HCT116 (cell line): ENCODE results near the gene PPIG. TPM values are rescaled to one million over a fixed set of nuclear protein-coding genes. Genes with fewer than 3 reads are reported as not detected.

Experiments
- ATAC-seq: fragments of 200-7000 bp; cut with Tn5 transposase; 2 replicates; pipeline ENCODE4 v1.9.1; 2020; ENCODE audit warnings: mild to moderate bottlenecking, moderate library complexity
- BruUV-seq: library from RNA; stranded (reverse); fragments of 400-500 nt; replicated peaks from 2 replicates; lab custom pipeline; 2021; lab: Mats Ljungman, UMichigan
- CTCF ChIA-PET: fragments of 300-600 bp; sonication (Branson Sonifier 250); formaldehyde crosslinking; loops from one replicate; lab custom pipeline; 2021; ENCODE audit warnings: antibody characterized with exemption; lab: Charles Lee
- POLR2A ChIA-PET: fragments of 300-600, 350-600 bp; sonication (Branson Sonifier 250); formaldehyde crosslinking; loops from one replicate; lab custom pipeline; 2021; ENCODE audit warnings: antibody characterized with exemption; lab: Charles Lee
- RAD21 ChIA-PET, 2 experiments: fragments of 300-600 bp; sonication (Branson Sonifier 250); formaldehyde crosslinking; loops; one replicate each; lab custom pipeline; 2023; ENCODE audit warnings: low total read pairs in 2 of 2; ENCODE audit not compliant: uncharacterized antibody in 2 of 2, unreplicated experiment in 2 of 2, low non-redundant PET in 1 of 2; lab: Charles Lee
- DNase-seq: peaks from one replicate; pipeline ENCODE4 v3.0.0-alpha.2; 2010; ENCODE audit warnings: low read depth, low spot score
- H2AFZ ChIP-seq: fragments of 200-600 bp; shearing (Covaris generic), sonication (generic); 2 replicates; pipeline ENCODE4 v1.6.1; 2017; ENCODE audit warnings: low read depth, mixed run types, mixed read lengths, antibody characterized with exemption, low read length; ENCODE audit not compliant: poor library complexity, severe bottlenecking
- H3K27ac ChIP-seq: 2 replicates; pipeline ENCODE4 v1.5.1; 2012; ENCODE audit warnings: low read depth, low read length
- H3K27me3 ChIP-seq: fragments of 200-600 bp; sonication (generic); 2 replicates; pipeline ENCODE4 v1.6.1; 2016; ENCODE audit warnings: mixed run types, low read length, mixed read lengths; ENCODE audit not compliant: insufficient read depth
- H3K36me3 ChIP-seq, 2 experiments: fragments of 200-500 bp in 1 of 2; fragments of 200-600 bp in 1 of 2; sonication (Bioruptor generic) in 1 of 2; sonication (generic) in 1 of 2; 2 replicates each; pipeline versions ENCODE4 v1.5.1 to v1.6.1; 2014 to 2016; ENCODE audit warnings: low read length in 2 of 2, inconsistent platforms in 1 of 2, mixed read lengths in 1 of 2, mixed run types in 1 of 2; ENCODE audit not compliant: insufficient read depth in 2 of 2, control insufficient read depth in 1 of 2
- H3K4me1 ChIP-seq, 2 experiments: fragments of 200-600 bp in 1 of 2; sonication (generic) in 1 of 2; 2 replicates each; pipeline versions ENCODE4 v1.5.1 to v1.6.1; 2012 to 2017; ENCODE audit warnings: low read length in 2 of 2, inconsistent platforms in 1 of 2, mild to moderate bottlenecking in 1 of 2, mixed read lengths in 1 of 2, mixed run types in 1 of 2, moderate library complexity in 1 of 2; ENCODE audit not compliant: insufficient read depth in 2 of 2, control insufficient read depth in 1 of 2
- H3K4me2 ChIP-seq: fragments of 200-600 bp; sonication (generic); 2 replicates; pipeline ENCODE4 v1.6.1; 2017; ENCODE audit warnings: mixed run types, low read length, mixed read lengths
- H3K4me3 ChIP-seq, 2 experiments: fragments of 200-600 bp in 1 of 2; sonication (generic) in 1 of 2; replicated peaks in 1 of 2; 2 replicates each; pipeline ENCODE4 v1.5.1; 2011 to 2016; ENCODE audit warnings: low read length in 2 of 2, control low read depth in 1 of 2, low read depth in 1 of 2, mild to moderate bottlenecking in 1 of 2, mixed read lengths in 1 of 2, mixed run types in 1 of 2
- H3K79me2 ChIP-seq: fragments of 200-600 bp; sonication (generic); 2 replicates; pipeline ENCODE4 v1.6.1; 2017; ENCODE audit warnings: mild to moderate bottlenecking, mixed run types, low read length, moderate library complexity, mixed read lengths; ENCODE audit not compliant: insufficient read depth
- H3K9ac ChIP-seq: fragments of 200-600 bp; sonication (generic); 2 replicates; pipeline ENCODE4 v1.6.1; 2016; ENCODE audit warnings: low read length, mixed read lengths
- H3K9me2 ChIP-seq: fragments of 200-600 bp; sonication (generic), shearing (Covaris generic); 2 replicates; pipeline ENCODE4 v1.6.1; 2017; ENCODE audit warnings: mixed run types, mild to moderate bottlenecking, moderate library complexity; ENCODE audit not compliant: insufficient read depth
- H3K9me3 ChIP-seq, 2 experiments: fragments of 200-500 bp in 1 of 2; fragments of 200-600 bp in 1 of 2; sonication (Bioruptor generic) in 1 of 2; sonication (generic) in 1 of 2; 2 replicates each; pipeline ENCODE4 v1.6.1; 2014 to 2017; ENCODE audit warnings: low read length in 2 of 2, mixed read lengths in 2 of 2, inconsistent platforms in 1 of 2, low read depth in 1 of 2, mild to moderate bottlenecking in 1 of 2, mixed run types in 1 of 2, moderate library complexity in 1 of 2; ENCODE audit not compliant: control insufficient read depth in 1 of 2, insufficient read depth in 1 of 2
- H4K20me1 ChIP-seq: fragments of 200-600 bp; sonication (generic), shearing (Covaris generic); 2 replicates; pipeline ENCODE4 v1.6.1; 2017; ENCODE audit warnings: mixed run types, mild to moderate bottlenecking, moderate library complexity; ENCODE audit not compliant: insufficient read depth
- CBX3 ChIP-seq: IDR thresholded peaks from 2 replicates; pipeline ENCODE4 v1.6.1; 2012; ENCODE audit warnings: low read depth
- EZH2 ChIP-seq: fragments of 200-600 bp; sonication (generic); IDR thresholded peaks from 2 replicates; pipeline ENCODE4 v1.6.1; 2017; ENCODE audit warnings: antibody characterized with exemption, mixed run types
- EZH2phosphoT487 ChIP-seq: fragments of 200-600 bp; IDR thresholded peaks from 2 replicates; pipeline ENCODE4 v1.6.1; 2018; ENCODE audit warnings: antibody characterized with exemption, borderline replicate concordance
- SP1 ChIP-seq: IDR thresholded peaks from 2 replicates; pipeline ENCODE4 v1.6.1; 2012; ENCODE audit warnings: low read depth
- TCF7L2 ChIP-seq: IDR thresholded peaks from 2 replicates; pipeline ENCODE4 v1.7.0; 2011; ENCODE audit warnings: borderline replicate concordance, inconsistent platforms; ENCODE audit not compliant: insufficient read depth, insufficient read length; ENCODE audit errors: extremely low read depth
- ZNF274 ChIP-seq: fragments of 200-500 bp; sonication (Bioruptor generic); IDR thresholded peaks from 2 replicates; pipeline ENCODE4 v1.6.1; 2014; ENCODE audit warnings: mild to moderate bottlenecking, low read depth, low read length, inconsistent platforms
- intact Hi-C: fragments of 100-400 bp; cut with micrococcal nuclease; formaldehyde crosslinking; loops from 2 replicates; pipeline ENCODE4 v1.10.0; 2022
- total RNA-seq: library from RNA; stranded (reverse); gene quantifications from one replicate; pipeline ENCODE4 v1.2.1, GENCODE V29; 2021; ENCODE audit not compliant: unreplicated experiment
- TF ChIP-seq, protein P1 (sequence below): IDR thresholded peaks from 2 replicates; pipeline ENCODE4 v1.6.1; 2011; ENCODE audit warnings: mild to moderate bottlenecking, low read length, moderate library complexity; ENCODE audit not compliant: insufficient replicate concordance; ENCODE audit errors: extremely low read depth
- TF ChIP-seq, protein P2 (sequence below): IDR thresholded peaks from 2 replicates; pipeline ENCODE4 v1.6.1; 2012; ENCODE audit warnings: low read depth

PPIG gene
- total RNA-seq, 1 experiment from 2014 or later: 55.3 TPM

DNA sequence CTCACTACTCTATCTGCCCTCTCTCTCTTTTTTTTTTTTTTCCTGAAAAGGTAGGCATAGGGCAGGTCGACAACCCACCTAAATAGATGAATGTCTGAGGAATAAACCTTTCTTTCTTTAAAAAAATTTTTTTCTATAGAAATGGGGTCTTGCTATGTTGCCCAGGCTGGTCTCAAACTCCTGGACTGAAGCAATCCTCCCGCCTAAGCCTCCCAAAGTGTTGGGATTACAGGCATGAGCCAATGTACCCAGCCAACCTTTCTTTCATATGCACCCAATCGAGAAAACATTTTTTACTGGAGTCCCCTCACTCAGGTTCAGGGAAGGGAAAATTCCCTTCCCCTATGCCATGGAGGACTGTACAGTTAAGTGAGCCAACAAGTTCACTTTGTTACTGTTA, 79.1 kb downstream of the PPIG start:
- no peaks in the 10 kb centered on the region for H4K20me1 ChIP-seq
- H3K9me2 ChIP-seq: no peaks in the 10 kb centered on the region
- RAD21 ChIA-PET: no interaction called here
- no peaks in the 10 kb centered on the region for H3K4me1 ChIP-seq
- no peaks in the 10 kb centered on the region for H3K36me3 ChIP-seq
- no peak overlapping the region for H3K9ac ChIP-seq
- no peaks in the 10 kb centered on the region for H3K9me3 ChIP-seq
- no peak overlapping the region for H3K4me3 ChIP-seq
- no peaks in the 10 kb centered on the region for H3K79me2 ChIP-seq
- H3K4me2 ChIP-seq: no peak overlapping the region
- H2AFZ ChIP-seq: no peak overlapping the region
- ATAC-seq: no peak
- intact Hi-C loops: no loop called here
- no TSS peak for BruUV-seq
- CTCF ChIA-PET: no interaction called here
- no peaks in the 10 kb centered on the region for H3K27me3 ChIP-seq
- no peak for TF ChIP-seq EZH2
- no peak for TF ChIP-seq EZH2phosphoT487
- TF ChIP-seq, protein P1, sequence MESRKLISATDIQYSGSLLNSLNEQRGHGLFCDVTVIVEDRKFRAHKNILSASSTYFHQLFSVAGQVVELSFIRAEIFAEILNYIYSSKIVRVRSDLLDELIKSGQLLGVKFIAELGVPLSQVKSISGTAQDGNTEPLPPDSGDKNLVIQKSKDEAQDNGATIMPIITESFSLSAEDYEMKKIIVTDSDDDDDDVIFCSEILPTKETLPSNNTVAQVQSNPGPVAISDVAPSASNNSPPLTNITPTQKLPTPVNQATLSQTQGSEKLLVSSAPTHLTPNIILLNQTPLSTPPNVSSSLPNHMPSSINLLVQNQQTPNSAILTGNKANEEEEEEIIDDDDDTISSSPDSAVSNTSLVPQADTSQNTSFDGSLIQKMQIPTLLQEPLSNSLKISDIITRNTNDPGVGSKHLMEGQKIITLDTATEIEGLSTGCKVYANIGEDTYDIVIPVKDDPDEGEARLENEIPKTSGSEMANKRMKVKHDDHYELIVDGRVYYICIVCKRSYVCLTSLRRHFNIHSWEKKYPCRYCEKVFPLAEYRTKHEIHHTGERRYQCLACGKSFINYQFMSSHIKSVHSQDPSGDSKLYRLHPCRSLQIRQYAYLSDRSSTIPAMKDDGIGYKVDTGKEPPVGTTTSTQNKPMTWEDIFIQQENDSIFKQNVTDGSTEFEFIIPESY: no peak
- no peak for TF ChIP-seq ZNF274
- TF ChIP-seq TCF7L2: no peak
- TF ChIP-seq SP1: no peak
- TF ChIP-seq, protein P2, sequence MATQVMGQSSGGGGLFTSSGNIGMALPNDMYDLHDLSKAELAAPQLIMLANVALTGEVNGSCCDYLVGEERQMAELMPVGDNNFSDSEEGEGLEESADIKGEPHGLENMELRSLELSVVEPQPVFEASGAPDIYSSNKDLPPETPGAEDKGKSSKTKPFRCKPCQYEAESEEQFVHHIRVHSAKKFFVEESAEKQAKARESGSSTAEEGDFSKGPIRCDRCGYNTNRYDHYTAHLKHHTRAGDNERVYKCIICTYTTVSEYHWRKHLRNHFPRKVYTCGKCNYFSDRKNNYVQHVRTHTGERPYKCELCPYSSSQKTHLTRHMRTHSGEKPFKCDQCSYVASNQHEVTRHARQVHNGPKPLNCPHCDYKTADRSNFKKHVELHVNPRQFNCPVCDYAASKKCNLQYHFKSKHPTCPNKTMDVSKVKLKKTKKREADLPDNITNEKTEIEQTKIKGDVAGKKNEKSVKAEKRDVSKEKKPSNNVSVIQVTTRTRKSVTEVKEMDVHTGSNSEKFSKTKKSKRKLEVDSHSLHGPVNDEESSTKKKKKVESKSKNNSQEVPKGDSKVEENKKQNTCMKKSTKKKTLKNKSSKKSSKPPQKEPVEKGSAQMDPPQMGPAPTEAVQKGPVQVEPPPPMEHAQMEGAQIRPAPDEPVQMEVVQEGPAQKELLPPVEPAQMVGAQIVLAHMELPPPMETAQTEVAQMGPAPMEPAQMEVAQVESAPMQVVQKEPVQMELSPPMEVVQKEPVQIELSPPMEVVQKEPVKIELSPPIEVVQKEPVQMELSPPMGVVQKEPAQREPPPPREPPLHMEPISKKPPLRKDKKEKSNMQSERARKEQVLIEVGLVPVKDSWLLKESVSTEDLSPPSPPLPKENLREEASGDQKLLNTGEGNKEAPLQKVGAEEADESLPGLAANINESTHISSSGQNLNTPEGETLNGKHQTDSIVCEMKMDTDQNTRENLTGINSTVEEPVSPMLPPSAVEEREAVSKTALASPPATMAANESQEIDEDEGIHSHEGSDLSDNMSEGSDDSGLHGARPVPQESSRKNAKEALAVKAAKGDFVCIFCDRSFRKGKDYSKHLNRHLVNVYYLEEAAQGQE: no peak
- no peak for TF ChIP-seq CBX3
- no peak overlapping the region for H3K27ac ChIP-seq
- no peak for DNase-seq
- POLR2A ChIA-PET: no interaction called here
